ENCODE measurements around the gene RHOC.

Gene RHOC

GRCh38 chr1:112713466-112714312 lies 6.8 kb upstream of the RHOC start:
- no peak for TF ChIP-seq CTCF (IDR thresholded peaks at IDR 0.05; ENCODE audit: unreplicated experiment in 3 of 3)
- H3K9me3 Mint-ChIP-seq, result no peaks in the 10 kb centered on the region
- no peaks in the 10 kb centered on the region for H3K36me3 Mint-ChIP-seq (ENCODE audit: low read depth)
- peaks cover 24% of the 10 kb centered on the region for H3K4me1 Mint-ChIP-seq
- H3K4me3 Mint-ChIP-seq, result peak overlapping the region; percentile 68 to 91 (median 78)
- H3K27ac Mint-ChIP-seq, result peak overlapping the region in 1 of 3 experiments; percentile 12
- peaks cover 66% of the 10 kb centered on the region for H3K27me3 Mint-ChIP-seq (ENCODE audit: low read depth)

GRCh38 chr1:112712701-112713128 lies 5.8 kb upstream of the RHOC start:
- Mint-ChIP-seq H3K36me3 (ENCODE audit: low read depth) (no peaks in the 10 kb centered on the region), H3K27me3 (ENCODE audit: low read depth) (peaks cover 63% of the 10 kb centered on the region), H3K9me3 (no peaks in the 10 kb centered on the region), H3K4me1 (peaks cover 20% of the 10 kb centered on the region), H3K4me3 (peak overlapping the region; percentile 42 to 56 (median 47)), H3K27ac (no peak overlapping the region)
- no peak for TF ChIP-seq CTCF (IDR thresholded peaks at IDR 0.05; ENCODE audit: unreplicated experiment in 3 of 3)

- Mint-ChIP-seq H3K36me3 (ENCODE audit: low read depth) (no peaks in the 10 kb centered on the region), H3K4me1 (peaks cover 20% of the 10 kb centered on the region), H3K9me3 (no peaks in the 10 kb centered on the region), H3K27ac (no peak overlapping the region), H3K27me3 (ENCODE audit: low read depth) (peaks cover 63% of the 10 kb centered on the region), H3K4me3 (no peak overlapping the region)
- TF ChIP-seq CTCF (IDR thresholded peaks at IDR 0.05; ENCODE audit: unreplicated experiment in 3 of 3), result no peak
Observed at GRCh38 chr1:112712191-112712590, 5.3 kb upstream of the RHOC start.

GRCh38 chr1:112711670-112712069 lies 4.7 kb upstream of the RHOC start:
- no peaks in the 10 kb centered on the region for H3K9me3 Mint-ChIP-seq

GRCh38 chr1:112711041-112711440 lies 4.1 kb upstream of the RHOC start:
- no peak for TF ChIP-seq CTCF (IDR thresholded peaks at IDR 0.05; ENCODE audit: unreplicated experiment in 3 of 3)
- H3K4me3 Mint-ChIP-seq, result no peak overlapping the region

More at GRCh38 chr1:112711670-112712069, 4.7 kb upstream of the RHOC start:
- peaks cover 59% of the 10 kb centered on the region for H3K27me3 Mint-ChIP-seq (ENCODE audit: low read depth)
- TF ChIP-seq CTCF (IDR thresholded peaks at IDR 0.05; ENCODE audit: unreplicated experiment in 3 of 3), result no peak
- no peaks in the 10 kb centered on the region for H3K36me3 Mint-ChIP-seq (ENCODE audit: low read depth)
- peaks cover 17% of the 10 kb centered on the region for H3K4me1 Mint-ChIP-seq
- no peak overlapping the region for H3K4me3 Mint-ChIP-seq
- H3K27ac Mint-ChIP-seq, result no peak overlapping the region

GRCh38 chr1:112710586-112710985 lies 3.7 kb upstream of the RHOC start:
- Mint-ChIP-seq H3K27me3 (ENCODE audit: low read depth) (peaks cover 54% of the 10 kb centered on the region), H3K27ac (no peak overlapping the region), H3K4me1 (peaks cover 12% of the 10 kb centered on the region), H3K4me3 (peak overlapping the region in 1 of 3 experiments; percentile 44), H3K36me3 (ENCODE audit: low read depth) (no peaks in the 10 kb centered on the region), H3K9me3 (no peaks in the 10 kb centered on the region)
- no peak for TF ChIP-seq CTCF (IDR thresholded peaks at IDR 0.05; ENCODE audit: unreplicated experiment in 3 of 3)

More at GRCh38 chr1:112711041-112711440, 4.1 kb upstream of the RHOC start:
- Mint-ChIP-seq H3K27me3 (ENCODE audit: low read depth) (peaks cover 54% of the 10 kb centered on the region), H3K36me3 (ENCODE audit: low read depth) (no peaks in the 10 kb centered on the region), H3K9me3 (no peaks in the 10 kb centered on the region), H3K4me1 (peaks cover 16% of the 10 kb centered on the region), H3K27ac (no peak overlapping the region)
